ENCODE measurements around the gene ADAMTSL1.

GRCh38 chr9:18477719-18478118 lies 3.8 kb downstream of the ADAMTSL1 start:
- no peak for TF ChIP-seq EZH2 (IDR thresholded peaks at IDR 0.05; ENCODE audit: borderline replicate concordance, low read length)
- no peak for TF ChIP-seq CTCF (conservative IDR thresholded peaks at IDR 0.05 in 1 of 2, IDR thresholded peaks at IDR 0.05 in 1 of 2; ENCODE audit: extremely low read depth in 1 of 2, insufficient read depth in 1 of 2, low read depth in 1 of 2, low read length in 2 of 2)

All from mammary epithelial cell (primary cell).